Body of pancreas (tissue), 4 donors: ENCODE measurements around the gene CAPN10.

Experiments
- CTCF ChIP-seq, 7 experiments: fragments of 450-650 bp in 4 of 7; fragments of 200-600 bp in 3 of 7; sonication (generic) in 3 of 7; IDR thresholded peaks; one replicate each; pipeline ENCODE4 v1.5.1; 2016 to 2019; ENCODE audit warnings: antibody characterized with exemption in 7 of 7
- POLR2A ChIP-seq, 3 donors: fragments of 450-650 bp; IDR thresholded peaks; one replicate each; pipeline ENCODE4 v1.6.1; 2016; ENCODE audit warnings: antibody characterized with exemption in 3 of 3, mild to moderate bottlenecking in 2 of 3

GRCh38 chr2:240628507-240628807 is 41.9 kb downstream of the CAPN10 start:
- TF ChIP-seq POLR2A (IDR thresholded peaks at IDR 0.05), result no peak
- TF ChIP-seq CTCF (IDR thresholded peaks at IDR 0.05), result no peak
